Measurements from ENCODE around the gene APH1B.
"Not testable (repeated sequence)": the region's sequence is repeated elsewhere in the genome, so short reads cannot be mapped to it uniquely, and the experiment has no call there.

APH1B gene

DNA sequence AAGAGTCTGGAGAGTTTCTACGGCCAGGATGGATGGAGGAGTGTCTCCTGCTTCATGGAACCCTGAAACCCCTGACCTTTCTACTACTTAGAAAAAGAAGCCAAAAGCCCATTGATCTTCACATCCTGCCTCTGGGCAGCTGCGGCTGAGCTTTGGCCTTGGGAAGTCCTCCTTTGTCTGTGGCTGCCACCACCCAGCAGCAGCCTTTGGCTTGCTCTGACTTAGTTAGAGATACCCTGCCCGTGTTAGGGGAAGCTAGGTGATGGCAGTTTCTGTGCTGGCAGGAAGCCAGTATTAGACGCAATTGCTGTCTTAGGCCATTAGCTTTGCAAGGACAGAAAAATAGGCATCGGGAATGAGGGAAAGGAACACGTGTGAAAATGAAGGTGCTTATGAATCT is 18.8 kb downstream of the APH1B start:
- DNase-seq (ENCODE audit: low read depth in 3 of 3), result no peak

DNA sequence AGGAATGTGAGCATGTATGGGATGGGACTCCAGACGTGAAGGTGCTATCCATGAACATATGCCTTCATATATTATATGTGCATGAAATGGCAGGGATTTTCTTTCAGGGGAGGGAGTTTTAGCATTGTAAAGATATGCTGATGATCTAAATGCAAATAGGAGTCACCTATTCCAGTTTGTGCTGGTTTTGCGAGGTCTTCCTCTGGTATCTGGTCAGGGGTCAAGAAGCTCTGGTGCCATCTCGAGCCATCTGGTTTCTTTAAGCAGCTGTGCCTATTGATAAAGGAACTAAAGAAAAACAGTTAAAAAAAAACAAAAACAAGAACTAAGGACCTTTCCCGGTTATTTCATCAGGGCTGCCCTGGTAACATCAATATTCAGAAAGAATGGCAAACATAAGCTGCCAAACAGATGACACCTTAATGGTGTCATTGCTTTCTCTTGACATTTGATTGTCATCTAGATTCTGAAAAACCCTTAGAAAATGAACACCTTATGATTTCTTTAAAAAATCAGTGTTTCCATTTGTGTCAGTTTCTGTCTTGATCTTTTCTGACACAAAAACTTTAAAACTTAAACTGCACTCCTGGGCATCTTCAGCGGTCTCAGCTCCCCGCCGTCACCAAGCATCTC is 22.7 kb downstream of the APH1B start:
- no peak for DNase-seq (ENCODE audit: low read depth in 3 of 3)

DNA sequence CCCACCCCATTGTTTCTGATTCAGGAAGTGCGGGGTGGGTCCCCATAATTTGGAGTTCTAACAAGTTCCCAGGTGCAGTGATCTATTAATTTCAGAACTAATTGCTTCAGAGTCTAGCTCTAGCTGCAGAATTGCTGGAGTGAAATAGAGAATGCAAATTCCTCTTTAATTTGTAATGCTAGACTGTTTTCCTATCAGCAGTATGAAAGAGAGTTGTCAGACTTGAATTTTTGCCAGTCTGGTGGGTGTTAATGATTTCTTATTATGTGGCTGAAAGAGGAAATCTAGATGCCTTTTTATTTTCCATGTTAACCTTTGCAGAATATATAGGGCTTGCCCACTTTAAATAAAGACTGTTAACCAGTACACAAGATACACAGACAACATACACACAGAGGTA is 23.7 kb downstream of the APH1B start:
- DNase-seq (ENCODE audit: low read depth in 3 of 3), result no peak

DNA sequence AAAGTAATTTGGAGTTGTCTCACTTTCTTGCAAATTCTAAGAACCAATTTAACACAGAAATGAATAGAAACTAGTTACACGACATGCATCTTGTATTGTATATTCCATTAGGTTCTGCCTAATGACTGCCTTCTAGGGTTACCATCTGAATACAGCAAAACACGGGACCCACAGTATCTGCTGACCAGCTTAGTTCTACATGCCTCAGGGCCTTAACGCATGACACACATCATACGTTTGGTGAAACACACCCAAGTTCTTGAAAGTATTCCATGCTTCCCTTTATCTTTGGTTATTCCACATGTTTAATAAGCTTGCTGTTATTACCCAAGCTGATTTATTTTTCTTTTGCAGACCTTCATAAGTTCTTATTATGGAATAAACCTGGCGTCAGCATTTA is 27.9 kb downstream of the APH1B start:
- no peak for DNase-seq (ENCODE audit: low read depth in 3 of 3)

DNA sequence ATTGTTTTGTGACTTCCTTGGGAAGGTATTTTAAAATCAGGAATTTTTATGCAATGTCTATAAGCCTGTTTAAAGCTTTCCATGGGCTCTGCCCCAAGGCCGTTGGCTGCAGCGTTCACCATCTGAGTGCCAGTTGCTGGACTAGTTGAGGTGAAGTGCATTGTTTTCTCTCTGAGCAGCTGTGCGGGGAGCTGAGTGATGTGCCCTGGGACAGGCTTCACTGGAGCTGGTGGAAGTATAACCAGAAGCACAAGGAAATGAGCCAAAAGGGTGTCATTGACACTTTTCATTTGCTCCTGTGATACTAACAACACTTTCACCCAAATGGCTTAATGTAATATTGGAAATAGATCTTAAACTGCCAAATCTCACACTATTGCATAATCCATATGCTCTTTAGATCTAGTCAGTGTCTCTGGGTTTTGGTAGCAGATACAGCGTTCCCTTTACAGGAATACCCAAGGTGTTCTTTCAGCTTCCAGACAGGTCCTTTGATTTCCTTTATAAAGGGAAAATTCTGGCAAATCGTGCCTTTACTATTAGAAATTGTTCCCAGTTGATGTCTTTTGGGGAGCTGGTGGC is 29.2 kb downstream of the APH1B start:
- no peak for DNase-seq (ENCODE audit: low read depth in 3 of 3)

DNA sequence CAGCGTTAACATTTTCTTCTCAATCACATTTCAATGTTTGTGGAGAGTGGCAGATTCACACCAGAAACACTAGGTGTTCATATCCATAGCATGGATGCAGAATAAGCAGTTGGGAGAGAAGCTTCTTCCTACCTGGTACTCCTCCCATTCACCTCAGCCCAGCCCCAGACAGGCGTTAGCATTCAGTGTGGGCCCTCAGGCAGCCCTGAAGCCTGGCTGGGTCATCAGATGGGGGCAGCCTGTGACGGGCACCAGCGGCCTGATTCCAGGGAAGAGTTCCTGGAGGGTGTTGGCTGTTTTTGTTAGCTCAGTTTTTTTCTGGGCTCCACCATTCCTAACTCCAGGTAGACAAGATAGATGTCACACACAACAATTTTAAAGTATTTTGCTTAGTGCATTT is 31.1 kb downstream of the APH1B start:
- DNase-seq (ENCODE audit: low read depth in 3 of 3), result no peak

DNA sequence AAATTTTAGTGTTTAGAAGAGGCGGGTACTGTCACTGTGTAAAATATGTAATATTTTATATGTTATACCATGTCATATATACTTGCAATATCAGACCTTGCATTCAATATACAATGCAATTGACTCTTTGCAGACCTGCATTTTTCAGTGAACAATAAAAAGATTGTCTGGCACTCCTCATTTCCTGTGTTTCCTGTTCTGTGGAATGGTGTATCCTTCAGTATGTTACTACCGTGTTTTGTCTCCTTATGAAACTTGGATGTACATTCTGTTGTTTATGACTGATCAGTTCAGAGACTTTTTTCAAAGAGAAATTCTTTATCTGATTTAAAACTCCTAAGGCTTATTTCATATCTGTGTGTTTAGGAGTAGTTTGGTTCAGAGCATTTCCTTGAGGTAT is 31.5 kb downstream of the APH1B start:
- DNase-seq (ENCODE audit: low read depth in 3 of 3), result no peak

DNA sequence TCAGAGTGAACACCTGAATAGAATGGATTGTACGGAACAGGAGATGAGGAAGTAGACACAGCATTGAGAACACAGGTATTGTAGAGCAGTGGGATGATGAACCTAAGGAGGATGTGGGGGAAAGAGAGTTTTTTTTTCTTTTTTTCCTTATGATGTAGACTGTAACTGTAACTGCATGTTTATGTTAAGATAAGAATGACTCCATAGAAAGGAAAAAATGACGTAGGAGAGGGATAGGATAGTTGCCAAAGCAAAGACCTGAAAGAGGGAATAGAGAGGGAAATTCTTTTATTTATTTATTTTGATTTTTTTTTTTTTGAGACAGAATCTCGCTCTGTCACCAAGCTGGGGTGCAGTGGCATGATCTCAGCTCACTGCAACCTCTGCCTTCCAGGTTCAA is 33.2 kb downstream of the APH1B start:
- no peak for DNase-seq (ENCODE audit: low read depth in 3 of 3)

DNA sequence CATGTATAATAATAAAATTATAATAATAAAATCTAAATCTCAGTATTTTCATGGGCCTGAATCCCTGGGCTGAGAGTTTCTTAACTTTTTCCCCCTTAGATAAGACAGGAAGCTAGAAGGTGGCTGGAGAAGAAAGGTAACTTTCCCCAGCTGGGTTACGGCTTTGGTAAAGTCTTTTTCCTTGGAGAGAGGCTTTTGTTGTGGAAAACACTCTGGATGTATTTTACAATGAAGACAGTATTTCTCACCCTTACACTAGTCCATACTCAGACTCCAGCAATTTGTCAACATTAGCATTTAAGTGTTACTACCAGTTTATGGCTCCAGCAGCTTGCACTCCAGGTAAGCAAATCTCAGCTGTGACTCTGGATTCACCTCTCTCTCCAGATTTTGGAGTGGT is 34.9 kb downstream of the APH1B start:
- DNase-seq (ENCODE audit: low read depth in 3 of 3), result no peak

DNA sequence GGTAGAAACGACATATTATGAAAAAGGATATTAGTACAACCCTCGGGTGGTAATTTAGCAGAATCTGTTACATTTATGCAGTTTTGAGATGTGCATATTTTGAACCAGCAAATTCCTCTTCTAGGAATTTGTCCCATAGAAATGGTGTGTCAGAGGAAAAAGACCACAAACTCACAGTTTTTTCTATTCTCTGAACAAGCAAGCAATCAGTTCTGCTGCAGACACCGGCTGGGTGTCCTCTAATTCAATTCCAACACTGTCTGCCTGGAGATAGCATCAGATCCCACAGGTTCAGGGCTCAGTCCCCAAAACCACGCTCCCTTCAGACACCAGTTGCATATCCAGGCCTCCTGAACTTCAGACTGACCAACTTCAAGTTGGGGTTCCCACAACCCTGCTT is 36.4 kb downstream of the APH1B start:
- DNase-seq (ENCODE audit: low read depth in 3 of 3), result no peak

DNA sequence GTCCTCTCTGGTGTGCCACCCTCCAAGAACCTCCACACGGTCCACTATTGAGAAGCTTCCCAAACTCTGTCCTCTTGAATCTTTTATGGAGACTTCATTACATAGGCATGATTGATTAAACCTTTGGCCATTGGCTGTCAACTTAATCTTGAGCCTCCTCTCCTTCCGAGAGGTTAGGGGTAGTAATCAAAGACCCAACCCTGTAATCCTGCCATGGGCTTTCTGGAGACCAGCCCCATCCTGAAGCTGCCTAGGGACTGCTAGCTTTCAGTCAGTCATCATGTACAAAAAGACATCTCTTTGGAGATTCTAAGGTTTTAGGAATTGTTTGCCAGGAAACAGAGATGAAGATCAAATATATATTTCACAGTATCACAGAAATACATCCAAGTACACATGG is 37.0 kb downstream of the APH1B start:
- no peak for DNase-seq (ENCODE audit: low read depth in 3 of 3)

DNA sequence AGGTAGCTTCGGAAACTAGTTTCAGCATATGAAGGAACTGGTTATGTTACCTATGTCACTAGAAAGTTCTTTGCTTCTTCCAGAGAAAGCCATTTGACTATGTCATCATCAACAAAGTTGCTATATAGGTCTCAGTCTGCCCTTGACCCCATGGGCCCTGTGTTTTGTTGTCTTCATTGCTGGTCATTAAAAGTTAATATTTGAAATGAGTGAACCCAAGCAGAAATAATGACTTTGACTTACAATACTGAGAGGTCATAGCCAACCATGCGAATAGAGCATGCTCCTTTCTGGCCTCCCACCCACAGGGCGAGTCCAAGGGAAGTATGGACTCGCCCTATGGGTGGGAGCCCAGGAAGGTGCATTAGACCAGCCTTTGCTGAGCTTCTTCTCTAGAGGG is 40.9 kb downstream of the APH1B start:
- no peak for DNase-seq (ENCODE audit: low read depth in 3 of 3)

DNA sequence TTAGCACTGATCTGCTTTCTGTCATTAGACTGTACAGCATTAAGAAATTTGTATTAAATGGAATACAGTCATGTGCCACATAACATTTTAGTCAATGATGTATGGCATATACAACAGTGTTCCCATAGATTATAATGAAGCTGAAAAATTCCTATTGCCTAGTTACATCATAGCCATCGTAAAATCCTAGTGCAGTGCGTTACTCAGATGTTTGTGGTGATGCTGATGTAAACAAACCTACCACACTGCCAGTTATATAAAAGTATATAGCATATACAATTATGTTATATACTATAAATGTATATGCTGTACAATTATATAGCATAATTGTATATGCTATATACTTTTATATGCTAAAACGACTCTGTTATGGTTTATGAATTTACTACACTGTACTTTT is 41.7 kb downstream of the APH1B start:
- DNase-seq (ENCODE audit: low read depth in 3 of 3), result no peak

DNA sequence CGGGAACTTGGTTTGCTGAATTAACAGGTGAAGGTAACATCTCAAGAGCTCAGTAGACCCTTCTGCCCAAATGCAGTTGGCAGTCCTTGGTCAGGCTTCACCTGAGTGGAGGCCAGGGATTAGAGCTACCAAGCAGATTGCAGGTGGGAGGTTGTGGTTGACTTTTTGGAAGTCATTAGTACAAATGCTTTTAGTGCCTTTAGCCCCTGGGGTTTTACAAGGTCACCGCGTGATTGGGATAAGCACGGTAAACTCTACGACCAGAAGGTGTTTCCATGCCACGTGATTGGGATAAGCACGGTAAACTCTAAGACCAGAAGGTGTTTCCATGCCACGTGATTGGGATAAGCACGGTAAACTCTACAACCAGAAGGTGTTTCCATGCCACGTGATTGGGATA is 43.0 kb downstream of the APH1B start:
- not testable (repeated sequence) for DNase-seq (ENCODE audit: low read depth in 3 of 3)

DNA sequence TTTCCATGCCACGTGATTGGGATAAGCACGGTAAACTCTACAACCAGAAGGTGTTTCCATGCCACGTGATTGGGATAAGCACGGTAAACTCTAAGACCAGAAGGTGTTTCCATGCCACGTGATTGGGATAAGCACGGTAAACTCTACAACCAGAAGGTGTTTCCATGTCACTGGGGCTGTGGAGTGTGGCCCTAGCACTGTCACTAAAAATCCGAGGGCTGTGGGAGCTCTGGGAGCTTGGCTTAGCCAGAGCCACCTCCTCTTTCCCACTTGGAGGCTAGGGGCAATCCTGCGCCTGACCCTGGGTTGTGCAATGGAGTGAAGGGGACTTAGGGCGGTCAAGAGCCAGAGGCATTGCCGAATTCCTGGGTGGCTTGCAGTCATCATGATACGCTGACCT is 43.6 kb downstream of the APH1B start:
- not testable (repeated sequence) for DNase-seq (ENCODE audit: low read depth in 3 of 3)

DNA sequence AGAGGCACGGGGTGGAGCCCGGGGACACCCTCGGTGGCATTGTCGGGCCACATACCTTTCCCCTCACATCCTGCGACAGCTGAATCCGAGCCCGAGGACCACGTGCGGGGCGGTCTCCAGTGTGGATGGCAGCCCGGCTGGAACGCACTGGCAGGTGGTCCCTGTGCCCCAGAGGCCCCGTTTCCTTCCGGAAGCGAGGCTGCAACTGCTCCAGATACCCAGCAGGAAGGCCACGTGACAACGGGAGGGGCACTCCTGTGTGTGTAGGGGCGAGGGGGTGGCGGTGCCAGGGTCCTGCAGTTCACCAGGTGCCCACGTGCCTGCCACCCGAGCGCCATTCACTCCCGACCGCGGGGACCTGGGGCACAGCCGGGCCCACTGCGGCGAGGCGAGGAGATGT is 44.1 kb downstream of the APH1B start:
- DNase-seq (ENCODE audit: low read depth in 3 of 3), result no peak

DNA sequence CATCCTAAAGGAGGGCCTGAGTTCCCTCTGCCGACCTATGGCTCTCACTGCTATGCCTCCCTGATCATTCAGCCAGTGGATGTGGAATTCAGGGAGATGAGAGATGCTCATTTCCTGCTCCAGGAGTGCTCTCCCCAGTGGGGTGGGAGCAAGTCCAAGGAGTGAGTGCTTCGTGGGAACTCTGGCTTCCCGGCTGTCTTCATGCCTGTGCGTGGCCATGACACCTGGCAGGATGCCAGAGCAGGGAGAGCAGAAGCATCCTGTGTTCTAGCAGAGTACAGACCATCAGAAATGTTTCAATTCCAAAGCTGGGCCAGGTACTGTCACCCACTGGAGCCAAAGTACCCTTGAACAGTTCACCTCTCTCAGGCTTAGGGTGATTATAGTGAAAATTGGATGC is 45.1 kb downstream of the APH1B start:
- no peak for DNase-seq (ENCODE audit: low read depth in 3 of 3)

DNA sequence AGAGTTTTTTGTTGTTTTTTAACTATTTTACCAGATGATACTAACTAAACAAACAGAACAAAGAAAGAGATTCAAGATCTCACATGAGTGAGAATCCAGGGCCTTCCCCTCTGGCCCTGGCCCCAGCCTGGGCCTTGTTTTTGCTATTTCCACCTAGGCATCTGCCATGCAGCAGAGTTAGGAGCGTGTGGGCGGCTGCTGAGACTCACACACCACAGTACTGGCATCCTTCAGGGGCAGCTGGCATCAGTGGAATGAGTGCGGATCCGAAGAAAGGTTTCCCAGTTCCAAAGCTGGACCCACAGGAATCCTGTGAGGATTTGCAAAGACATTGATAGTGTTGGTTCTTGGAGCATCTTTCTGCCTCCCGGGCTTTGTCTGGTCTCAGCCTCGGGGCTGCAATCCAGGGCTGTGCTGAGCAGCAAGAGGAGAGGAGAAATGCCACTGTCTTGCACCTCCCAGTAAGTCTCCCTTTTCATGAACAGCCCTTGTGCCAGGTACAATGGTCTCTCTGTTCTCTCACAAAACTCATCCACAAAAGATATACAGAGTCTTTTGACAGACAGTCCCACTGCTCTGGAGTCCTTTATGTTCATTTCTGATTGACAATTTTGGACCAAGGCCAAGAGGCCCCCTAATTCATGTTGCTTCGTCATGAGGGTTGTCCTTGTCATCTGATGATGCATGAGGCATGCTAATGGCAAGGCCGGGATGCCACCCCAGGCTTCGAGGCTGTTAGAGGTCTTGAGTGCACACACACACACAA is 46.6 kb downstream of the APH1B start:
- no peak for DNase-seq (ENCODE audit: low read depth in 3 of 3)

DNA sequence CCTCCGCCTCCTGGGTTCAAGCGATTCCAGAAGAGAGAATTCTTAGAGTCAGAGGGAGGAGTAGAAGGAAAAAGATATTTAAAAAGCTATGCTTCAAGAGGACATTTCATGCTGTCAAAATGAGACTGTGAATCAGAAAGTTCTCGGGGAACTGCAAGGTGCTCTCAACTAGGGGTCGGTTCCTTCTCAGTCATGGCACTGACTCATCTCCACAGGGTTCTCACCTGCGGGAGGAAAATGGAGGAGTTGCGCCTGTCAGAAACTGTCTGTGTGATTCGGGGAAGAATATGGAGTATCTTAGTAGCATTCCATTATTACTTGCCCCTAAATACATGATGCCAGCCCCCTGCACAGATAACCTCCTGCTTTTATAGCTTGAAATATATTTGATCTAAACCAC is 47.4 kb downstream of the APH1B start:
- DNase-seq (ENCODE audit: low read depth in 3 of 3), result no peak

DNA sequence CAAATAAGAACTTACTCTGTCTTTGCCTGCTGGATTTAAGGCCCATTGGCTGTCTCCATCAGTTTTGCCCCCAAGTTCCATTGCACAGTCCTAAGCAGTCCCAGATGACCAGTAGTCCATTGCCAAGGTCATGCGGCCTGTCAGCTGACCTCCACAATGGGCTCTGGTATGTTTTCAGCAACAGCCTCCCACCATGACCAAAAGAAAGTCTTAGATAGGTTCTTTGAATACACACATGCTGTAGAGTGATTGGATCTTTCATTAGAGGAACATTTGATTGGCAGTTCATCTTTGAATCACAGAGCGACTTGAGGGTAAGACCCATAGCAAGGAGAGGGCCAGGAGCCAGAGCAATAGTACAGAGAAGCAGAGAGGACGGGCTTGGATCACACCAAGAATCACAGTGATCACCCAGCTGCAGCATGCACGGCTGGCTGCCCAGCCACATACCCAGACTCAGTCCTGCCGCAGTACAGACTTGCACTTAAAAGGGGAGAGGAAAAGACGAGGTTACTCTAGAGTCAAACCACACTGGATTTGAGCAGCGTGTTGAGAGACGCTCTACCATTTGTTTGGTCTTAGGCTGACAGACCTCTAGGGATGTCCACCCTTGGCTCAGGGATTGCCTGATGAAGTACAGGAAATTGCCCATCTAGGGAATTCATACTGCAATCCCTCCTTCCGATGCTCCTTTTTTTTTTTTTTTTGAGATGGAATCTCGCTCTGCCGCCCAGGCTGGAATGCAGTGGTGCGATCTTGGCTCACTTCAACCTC is 50.4 kb downstream of the APH1B start:
- DNase-seq (ENCODE audit: low read depth in 3 of 3), result no peak

DNA sequence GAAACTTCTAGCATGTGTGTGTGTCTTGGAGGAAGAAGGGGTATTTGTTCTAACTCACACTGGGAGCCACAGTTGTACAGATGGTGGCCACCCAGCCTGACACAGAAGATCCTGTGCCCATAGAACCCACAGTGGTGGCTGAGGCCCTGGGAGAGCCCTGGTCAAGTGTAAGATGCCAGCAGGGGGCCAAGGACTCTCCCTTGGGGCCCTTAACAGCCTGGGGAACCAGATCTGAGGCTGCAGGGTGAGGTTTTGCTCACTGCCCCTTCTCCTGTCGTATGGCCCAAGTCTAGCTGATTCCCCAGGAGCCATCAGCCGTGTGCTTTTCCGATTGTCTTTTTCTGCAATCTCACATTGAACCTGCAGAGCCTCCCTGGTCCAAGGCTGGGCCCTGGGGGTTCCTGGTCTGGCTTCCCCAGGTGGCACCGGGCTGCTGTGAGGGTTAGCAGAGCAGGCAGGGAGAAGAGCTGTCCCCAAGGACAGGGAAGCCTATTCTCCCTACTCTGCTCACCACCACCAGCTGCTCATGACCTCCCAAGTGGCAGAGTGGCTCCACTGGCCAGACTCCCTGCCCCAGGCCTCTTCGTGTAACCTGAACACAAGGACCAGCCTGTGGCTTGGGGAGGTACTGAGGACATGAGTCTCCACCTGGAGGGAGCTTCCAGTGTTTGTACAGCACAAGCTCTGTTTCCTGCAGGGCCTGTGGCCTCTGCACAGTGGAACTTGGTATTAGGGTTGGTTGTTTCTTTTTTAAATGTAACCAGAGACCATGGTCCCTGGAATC is 52.4 kb downstream of the APH1B start:
- DNase-seq (ENCODE audit: low read depth in 3 of 3), result no peak

DNA sequence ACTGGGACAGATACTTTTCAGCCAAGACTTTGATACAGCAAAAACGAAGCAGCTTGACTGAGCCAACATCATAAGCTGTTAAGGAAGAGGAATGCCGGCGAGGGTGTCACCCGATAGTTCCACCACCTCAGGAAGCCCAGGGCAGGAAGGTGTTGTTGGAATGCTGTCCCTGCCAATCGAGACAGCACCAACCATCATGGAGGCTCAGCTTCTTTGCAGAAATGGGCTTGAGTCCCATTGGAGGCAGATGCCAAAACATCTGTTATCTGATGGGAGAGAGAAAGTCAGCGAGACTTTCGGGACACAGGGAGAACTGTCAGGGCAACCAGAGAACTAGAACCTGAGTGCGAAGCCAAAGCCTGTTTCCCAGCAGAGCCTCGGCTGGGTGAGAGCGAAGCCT is 53.5 kb downstream of the APH1B start:
- no peak for DNase-seq (ENCODE audit: low read depth in 3 of 3)
